ENCODE measurements around the gene RAB37. TPM values are rescaled to one million over a fixed set of nuclear protein-coding genes. Genes with fewer than 3 reads are reported as not detected.

The RAB37 gene
- total and polyA plus RNA-seq, 9 of the 15 experiments (the other 6 are each of a cell fraction or from before 2014, with no cell fraction given) = 0.03 to 0.27 (median 0.11) TPM; not detected in 4

DNA sequence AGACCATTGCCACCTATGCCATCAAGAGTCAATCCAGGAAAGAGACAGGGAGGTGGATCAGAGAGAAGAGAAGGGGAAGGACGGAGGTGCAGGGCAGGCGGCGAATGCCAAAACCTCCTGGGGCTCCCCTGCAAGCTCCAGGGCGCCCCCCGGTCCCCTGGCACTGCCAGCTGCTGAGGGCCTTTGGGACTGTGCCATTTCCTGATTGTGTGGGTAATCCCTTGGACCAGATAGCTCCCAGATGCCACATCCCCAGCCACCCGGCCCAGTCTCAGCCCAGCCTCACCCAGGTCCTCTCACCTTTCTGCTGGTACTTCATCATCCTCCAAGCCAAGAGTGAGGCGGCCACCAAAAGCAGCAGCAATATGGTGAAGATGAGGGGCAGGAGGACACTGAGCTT lies 39.0 kb upstream of the RAB37 start:
- Histone ChIP-seq H3K9me1 (ENCODE audit: control insufficient read depth, insufficient read depth, low read length) (no peaks in the 10 kb centered on the region), H3K27me3 (ENCODE audit: control insufficient read depth in 2 of 2, insufficient read depth in 2 of 2, low read length in 2 of 2) (peaks cover 12 to 47% of the 10 kb centered on the region in 2 experiments; a peak in 4 of 5 replicates), H3K79me2 (ENCODE audit: control insufficient read depth, insufficient read depth, low read length) (no peaks in the 10 kb centered on the region), H3K27ac (ENCODE audit: extremely low read depth, low read depth, low read length) (no peak overlapping the region), H3K36me3 (ENCODE audit: control insufficient read depth, insufficient read depth, low read length) (no peaks in the 10 kb centered on the region), H3K4me1 (replicated peaks in 1 of 2; ENCODE audit: control insufficient read depth in 2 of 2, insufficient read depth in 2 of 2, low read length in 2 of 2) (no peaks in the 10 kb centered on the region), H3K9me3 (replicated peaks; ENCODE audit: control insufficient read depth, insufficient read depth, low read depth, low read length) (no peaks in the 10 kb centered on the region), H2AFZ (ENCODE audit: low read depth, low read length) (no peak overlapping the region), H3K4me2 (ENCODE audit: insufficient read depth, low read length) (no peak overlapping the region), H3K9ac (ENCODE audit: insufficient read depth in 1 of 2, low read depth in 2 of 2, low read length in 2 of 2) (no peak overlapping the region), H3K4me3 (no peak overlapping the region), H4K20me1 (replicated peaks; ENCODE audit: control insufficient read depth, insufficient read depth, low read length) (no peaks in the 10 kb centered on the region; the same call in 1 of the 2 replicates)
- ChIA-PET CTCF (ENCODE audit: low intra/inter-chr PET ratio) (no interaction called here), POLR2A (interaction anchor here (0.6 kb wide), 2 partner anchors 37 to 59 kb away, joined by 3 to 4 read pairs; no protein-coding TSS in a partner anchor)
- in situ Hi-C loops (cut with MboI) (no loop called here), intact Hi-C loops (cut with micrococcal nuclease) (no loop called here)
- 0% methylated on average over 6 of the region's 7 CpGs for WGBS (ENCODE audit: insufficient coverage, low coverage, missing lambda C conversion rate)
- BruUV-seq (replicated peaks) = no TSS peak
- ATAC-seq (no peak), DNase-seq (ENCODE audit: extremely low read depth in 1 of 4, low spot score in 3 of 4) (no peak), FAIRE-seq (no peak)
- TF ChIP-seq SP2 (IDR thresholded peaks at IDR 0.05; ENCODE audit: extremely low read depth, low read depth, low read length, poor library complexity, severe bottlenecking) (no peak), NR3C1 (CRISPR knock-in tag; IDR thresholded peaks at IDR 0.05) (no peak), TAF1 (IDR thresholded peaks at IDR 0.05; ENCODE audit: control insufficient read depth, extremely low read depth, insufficient read depth, low read length, severe bottlenecking) (no peak), CHD4 (IDR thresholded peaks at IDR 0.05; ENCODE audit: insufficient read depth, insufficient replicate concordance, low read depth, low read length, poor library complexity, severe bottlenecking) (no peak), SETDB1 (IDR thresholded peaks at IDR 0.05; ENCODE audit: low read length) (no peak), MTA1 (IDR thresholded peaks at IDR 0.05; ENCODE audit: borderline replicate concordance) (no peak), HCFC1 (IDR thresholded peaks at IDR 0.05; ENCODE audit: low read depth, low read length) (no peak)
- TF ChIP-seq, protein P1, sequence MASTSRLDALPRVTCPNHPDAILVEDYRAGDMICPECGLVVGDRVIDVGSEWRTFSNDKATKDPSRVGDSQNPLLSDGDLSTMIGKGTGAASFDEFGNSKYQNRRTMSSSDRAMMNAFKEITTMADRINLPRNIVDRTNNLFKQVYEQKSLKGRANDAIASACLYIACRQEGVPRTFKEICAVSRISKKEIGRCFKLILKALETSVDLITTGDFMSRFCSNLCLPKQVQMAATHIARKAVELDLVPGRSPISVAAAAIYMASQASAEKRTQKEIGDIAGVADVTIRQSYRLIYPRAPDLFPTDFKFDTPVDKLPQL (IDR thresholded peaks at IDR 0.05; ENCODE audit: extremely low read depth, insufficient read length) = no peak
- TF ChIP-seq, protein P2, sequence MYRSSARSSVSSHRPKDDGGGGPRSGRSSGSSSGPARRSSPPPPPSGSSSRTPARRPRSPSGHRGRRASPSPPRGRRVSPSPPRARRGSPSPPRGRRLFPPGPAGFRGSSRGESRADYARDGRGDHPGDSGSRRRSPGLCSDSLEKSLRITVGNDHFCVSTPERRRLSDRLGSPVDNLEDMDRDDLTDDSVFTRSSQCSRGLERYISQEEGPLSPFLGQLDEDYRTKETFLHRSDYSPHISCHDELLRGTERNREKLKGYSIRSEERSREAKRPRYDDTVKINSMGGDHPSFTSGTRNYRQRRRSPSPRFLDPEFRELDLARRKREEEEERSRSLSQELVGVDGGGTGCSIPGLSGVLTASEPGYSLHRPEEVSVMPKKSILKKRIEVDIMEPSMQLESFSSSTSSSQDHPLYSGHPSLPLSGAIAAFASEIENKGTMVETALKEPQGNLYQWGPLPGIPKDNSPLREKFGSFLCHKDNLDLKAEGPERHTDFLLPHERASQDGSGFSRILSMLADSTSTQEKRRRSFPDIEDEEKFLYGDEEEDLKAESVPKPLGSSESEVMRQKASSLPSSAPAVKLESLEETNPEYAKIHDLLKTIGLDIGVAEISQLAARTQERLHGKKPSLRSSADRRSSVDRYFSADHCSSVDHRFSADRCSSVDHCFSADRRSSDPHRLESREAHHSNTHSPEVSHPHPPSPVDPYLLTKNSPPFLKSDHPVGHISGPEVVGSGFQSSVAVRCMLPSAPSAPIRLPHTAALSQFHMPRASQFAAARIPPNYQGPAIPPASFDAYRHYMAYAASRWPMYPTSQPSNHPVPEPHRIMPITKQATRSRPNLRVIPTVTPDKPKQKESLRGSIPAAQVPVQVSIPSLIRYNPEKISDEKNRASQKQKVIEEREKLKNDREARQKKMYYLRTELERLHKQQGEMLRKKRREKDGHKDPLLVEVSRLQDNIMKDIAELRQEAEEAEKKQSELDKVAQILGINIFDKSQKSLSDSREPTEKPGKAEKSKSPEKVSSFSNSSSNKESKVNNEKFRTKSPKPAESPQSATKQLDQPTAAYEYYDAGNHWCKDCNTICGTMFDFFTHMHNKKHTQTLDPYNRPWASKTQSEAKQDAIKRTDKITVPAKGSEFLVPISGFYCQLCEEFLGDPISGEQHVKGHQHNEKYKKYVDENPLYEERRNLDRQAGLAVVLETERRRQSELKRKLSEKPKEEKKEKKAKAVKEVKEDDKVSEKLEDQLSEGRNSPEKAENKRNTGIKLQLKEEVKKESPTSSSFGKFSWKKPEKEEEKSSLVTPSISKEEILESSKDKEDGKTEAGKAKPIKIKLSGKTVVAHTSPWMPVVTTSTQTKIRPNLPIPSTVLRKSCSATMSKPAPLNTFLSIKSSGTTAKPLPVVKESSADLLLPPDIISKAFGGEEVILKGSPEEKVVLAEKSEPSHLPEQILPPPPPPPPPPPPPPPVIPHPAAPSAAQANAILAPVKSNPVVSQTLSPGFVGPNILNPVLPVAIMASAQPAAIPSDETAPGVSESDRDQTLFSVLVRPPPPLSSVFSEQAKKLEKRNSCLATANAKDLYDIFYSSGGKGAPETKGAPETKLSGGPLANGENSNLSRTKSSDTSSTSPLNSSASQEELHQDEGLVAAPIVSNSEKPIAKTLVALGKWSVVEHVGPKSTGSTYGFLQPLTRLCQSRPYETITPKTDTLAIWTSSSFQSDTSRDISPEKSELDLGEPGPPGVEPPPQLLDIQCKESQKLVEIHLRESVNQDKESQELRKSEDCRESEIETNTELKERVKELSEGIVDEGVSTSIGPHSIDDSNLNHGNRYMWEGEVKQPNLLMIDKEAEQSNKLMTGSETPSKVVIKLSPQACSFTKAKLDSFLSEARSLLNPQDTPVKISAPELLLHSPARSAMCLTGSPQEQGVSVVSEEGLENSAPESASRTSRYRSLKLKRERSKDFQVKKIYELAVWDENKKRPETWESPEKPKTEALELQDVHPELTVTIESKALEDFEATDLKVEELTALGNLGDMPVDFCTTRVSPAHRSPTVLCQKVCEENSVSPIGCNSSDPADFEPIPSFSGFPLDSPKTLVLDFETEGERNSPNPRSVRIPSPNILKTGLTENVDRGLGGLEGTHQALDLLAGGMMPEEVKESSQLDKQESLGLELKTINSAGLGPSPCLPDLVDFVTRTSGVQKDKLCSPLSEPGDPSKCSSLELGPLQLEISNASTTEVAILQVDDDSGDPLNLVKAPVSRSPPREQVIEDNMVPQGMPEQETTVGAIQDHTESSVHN (IDR thresholded peaks at IDR 0.05; ENCODE audit: borderline replicate concordance in 1 of 2, low read depth in 1 of 2) = no peak

Measured in K562 (cell line).